ENCODE data around the gene AP3B1.

The AP3B1 gene

DNA sequence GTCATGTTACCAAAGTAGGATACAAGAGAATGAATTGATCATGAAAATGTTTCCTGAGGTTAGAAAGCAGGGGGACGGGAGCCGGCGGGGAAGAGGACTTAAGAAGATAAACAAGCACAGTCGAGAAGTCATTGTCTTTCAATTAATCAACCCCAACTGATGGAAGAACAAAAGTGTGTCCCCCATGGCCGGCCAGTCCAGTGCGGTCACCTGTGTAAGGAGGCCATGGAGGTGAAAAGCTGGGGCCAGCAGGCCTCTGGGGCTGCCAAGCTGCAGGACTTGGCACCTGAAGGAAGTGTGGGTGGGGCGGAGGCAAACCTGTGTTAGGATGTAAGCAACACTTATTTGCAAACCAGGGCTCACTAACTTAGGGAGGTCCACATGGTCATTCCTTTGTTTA, 295.1 kb downstream of the AP3B1 start:
- DNase-seq = no peak

DNA sequence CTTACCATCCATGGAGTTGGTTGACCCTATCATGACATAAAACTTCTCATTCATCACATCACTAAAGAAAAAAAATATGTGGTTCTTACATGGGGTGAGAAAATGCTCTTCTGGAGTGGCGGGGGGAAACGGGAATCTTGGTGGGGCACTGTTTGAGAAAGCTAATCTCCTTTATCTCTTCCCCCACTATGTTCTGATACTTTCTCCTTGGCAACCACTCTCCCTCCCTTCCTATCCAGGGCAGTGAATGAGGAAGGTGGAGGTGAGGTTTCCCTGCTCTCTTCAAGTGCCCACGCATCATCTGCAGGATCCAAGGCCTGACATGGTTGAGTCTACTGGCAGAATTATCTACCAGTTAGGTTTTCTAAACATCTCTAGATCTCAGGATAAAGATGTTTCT, 297.6 kb downstream of the AP3B1 start:
- no peak for DNase-seq

DNA sequence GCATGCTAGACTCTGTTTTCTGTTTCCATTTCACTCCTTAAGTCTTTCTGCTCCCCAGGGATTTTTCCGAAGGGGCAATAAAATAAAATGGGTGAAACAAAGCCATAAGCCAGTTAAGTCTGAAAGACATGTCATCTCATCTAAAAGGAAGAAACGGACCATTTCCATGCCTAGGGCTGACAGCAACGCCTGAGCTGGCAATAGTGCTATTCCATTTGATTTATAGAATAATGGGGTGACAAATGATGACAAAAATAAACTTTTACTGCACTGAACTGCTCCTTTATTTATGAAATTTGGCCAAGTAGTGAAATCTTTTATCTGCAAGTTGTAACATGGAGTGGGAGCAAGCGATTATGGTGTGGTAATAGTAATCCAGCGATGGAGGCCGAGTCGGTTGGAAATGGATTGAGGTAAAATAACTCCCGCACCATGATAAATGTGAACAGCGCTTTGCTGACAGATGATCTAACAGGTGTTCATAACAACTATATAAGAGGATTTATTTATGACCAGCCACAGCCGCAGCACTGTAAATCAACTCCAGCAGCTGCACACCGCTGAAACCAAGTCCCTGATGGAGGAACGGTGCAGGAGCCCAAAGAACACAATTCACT, 298.6 kb downstream of the AP3B1 start:
- no peak for DNase-seq

DNA sequence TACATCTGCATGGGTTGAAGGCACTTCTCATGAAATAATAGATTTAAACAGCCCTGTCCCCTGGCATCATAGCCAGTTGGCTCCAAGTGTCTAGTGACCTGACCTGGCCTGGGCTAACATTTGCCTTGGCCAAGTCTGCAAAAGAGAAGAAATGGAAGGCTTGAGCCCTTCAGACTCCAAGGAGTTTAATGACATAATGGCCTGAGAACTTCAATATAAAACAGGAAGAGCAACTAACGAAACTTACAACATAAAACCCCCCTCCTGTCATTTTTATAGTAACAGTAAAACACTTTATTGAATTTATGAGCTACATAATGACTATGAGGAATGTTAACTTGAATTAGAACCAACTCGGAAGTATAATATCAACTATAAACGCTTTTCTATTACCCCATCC, 299.6 kb downstream of the AP3B1 start:
- DNase-seq = no peak

- no peak for DNase-seq
Observed at GRCh38 chr5:77993855-77994318, 300.6 kb downstream of the AP3B1 start.

DNA sequence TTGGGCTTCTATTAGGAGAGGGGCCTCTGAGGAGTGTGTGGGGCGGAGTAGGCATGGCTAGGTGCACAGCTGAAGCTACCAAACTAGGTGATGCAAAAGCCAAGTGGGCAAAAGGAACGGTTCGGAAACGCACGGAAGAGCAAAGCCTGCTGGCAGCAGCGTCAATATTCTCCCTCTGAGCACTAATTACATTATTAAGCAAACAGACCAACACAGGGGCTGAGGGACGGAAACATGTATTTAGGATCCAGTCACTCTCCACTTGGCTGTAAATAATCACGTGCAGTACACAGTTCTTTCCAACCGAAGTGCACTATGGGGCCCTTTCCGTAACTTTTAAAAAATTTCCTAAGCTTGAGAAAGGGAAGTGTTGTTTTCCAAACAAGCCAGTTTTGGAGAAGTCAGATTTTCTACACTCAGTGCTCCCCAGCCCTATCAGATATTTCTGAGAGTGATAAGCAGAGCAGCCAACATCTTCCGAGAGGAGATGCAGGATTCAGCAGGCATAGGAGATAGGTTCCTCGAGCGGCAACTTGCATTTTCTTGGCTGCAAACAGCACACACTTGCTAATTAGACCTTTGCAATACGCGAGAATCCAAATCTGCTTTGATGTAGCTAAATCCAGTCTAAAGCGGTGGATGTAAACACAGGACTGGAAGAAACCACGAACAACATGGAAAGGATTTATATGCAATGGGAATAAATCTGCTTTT, 301.2 kb downstream of the AP3B1 start:
- no peak for DNase-seq

DNA sequence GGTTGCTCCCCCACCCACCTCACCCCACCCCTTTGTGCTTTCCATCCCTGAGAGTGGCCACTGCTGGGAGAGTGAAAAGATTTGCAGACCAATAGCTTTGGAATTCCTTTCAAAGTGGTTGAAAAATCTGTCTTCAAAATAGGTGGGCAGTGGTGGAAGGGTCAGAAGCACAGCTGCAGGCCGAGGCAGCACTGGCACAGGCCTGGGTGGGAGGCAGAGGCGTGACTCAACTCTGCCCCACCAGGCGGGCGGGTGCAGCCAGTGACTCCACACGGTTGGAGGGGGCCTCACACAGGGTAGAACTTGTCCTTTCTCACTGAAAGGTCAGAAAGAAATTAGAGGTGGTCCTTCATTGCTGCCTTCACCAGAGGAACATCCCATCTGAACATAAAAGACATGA, 303.4 kb downstream of the AP3B1 start:
- DNase-seq = no peak

DNA sequence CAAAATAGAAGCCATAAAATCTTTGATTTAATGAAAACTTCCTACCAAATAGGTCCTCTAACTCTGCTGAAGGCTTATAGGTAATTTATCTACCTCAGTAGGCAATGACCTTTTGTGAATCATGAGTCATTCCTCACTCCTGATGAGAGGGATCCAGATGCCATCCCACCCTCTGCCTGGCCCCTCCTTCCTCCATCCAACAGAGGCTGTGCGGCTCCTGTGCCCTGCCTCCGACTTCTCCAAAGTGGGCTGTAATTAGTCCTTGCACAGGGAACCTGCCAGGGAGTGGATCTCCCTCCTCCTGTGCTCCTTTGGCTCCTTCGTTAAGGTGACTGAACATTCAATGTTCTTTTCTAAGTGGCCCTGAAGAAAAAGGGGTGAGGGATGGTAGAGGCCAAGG, 304.5 kb downstream of the AP3B1 start:
- no peak for DNase-seq

DNA sequence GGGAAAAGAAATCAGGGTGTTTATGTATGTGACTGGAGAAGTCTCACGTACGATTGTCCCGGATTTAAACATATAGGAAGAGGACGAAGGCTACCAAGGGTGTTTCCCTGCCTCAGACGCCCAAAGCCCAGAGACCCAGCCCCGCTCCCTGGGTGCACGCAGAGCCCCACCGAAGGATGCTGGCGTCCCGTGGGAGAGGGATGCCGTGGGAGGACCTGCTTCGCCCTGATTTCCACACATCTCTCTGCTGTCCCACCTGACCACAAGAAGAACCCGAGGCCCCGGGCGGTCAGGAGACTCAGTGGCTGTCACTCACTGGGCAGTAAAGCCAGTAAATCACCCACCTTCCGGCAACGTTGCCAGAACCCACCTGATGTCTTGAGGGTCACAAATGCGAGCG, 306.5 kb downstream of the AP3B1 start:
- DNase-seq = no peak

DNA sequence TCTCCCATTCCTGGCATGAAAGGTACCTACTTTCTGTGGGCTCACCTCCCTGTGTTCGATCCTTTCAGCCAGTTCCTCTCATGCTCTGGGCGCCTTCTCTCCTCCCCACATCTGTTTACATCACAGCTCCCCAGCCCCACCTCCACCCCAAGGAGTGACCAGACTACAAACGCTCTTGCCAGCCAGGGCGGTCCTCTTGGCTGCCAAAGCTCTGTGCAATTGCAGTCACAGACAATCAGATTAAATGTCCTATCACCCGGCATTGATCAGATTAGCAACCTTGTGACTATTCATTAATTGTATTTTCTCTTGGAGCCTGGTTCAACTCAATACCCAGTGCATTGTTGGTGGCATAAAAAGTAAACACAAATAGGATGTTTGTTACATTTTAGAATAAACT, 307.2 kb downstream of the AP3B1 start:
- no peak for DNase-seq

DNA sequence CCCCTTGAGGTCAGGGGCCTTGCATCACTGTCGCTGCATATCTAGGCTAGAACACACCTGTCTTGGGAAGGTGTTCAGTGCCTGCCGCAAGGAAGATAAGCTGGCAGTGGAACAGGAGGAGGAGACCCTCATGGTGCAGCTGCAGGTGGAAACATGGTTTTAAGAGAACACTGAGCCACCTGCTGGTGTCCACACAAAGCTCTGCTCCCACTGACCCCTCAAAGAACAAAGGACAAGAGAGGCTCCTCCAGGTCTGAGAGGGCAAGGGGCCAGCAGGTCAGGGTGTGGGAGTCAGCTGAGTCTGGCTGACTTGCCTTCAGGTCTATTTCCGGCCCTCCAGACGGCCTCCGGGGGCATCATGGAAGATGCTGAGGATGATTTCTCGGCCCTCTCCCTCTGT, 308.2 kb downstream of the AP3B1 start:
- no peak for DNase-seq

DNA sequence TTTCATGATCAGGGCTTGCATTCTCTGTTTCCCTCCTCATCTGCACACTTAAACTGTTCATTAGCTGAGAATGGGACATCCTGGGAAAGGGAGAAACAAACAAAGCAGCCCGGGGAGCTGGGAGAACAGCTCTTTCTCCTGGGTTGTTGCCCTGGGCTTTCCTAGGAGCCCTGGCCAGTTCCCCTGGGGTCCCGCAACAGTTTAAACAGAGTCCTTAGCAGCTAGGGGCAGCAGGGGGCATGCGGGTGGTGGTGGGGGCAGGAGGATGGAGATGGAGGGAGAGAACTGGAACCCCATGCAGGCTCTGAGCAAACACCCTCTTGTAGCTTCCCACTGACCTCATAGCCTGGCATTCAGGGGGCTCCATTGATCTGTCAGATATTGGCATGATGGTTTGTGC, 309.3 kb downstream of the AP3B1 start:
- DNase-seq = no peak

GRCh38 chr5:77984587-77984986, 309.9 kb downstream of the AP3B1 start:
- no peak for DNase-seq

DNA sequence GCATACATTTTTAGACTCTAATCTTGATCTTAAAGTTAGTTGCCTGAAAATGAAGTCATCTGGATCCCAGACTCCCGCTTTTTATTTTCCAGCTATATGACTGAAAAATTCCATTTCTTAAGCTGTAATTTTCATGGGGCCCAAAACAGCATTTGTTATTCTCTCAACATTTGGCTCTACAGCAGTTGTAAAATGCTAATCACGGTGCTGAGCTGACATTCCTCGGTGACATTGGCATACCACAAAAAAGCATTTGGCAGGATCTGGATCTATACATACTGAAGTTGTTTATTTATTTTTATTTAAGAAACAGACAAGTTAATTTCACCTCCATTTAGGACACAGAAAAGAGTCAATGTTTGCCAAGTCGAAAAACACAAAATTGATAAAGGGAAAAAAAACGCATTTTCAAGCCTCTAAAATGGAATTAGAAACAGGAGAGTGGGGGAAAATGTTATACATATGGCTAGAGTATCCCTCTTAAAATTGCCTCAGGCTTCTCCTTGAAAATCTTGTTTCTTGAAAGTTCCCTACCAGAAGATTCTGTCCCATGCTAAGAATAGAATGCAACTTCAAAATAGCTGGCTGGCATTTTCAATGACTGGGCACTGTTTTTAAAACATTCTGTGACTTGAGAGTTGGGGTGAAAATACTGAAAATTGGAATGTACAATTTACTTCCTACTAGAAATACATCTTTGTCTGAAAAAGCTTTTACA, 310.9 kb downstream of the AP3B1 start:
- no peak for DNase-seq

DNA sequence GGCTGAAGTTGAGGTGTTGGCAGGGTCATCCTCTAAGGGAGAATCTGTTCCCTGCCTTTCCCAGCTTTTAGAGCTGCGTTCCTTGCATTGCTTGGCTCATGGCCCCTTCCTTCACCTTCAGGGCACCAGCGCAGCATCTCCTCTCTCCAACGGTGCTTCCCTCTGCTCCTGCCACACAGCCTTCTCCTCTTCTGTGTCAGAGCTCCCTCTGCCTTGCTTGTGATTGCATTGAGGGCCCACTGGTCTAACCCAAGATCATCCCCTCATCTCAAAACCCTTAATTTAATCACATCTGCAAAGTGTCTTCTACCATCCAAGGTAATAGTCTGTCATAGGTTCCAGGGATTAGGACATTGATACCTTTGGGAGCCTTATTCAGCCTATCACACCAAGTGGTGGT, 312.7 kb downstream of the AP3B1 start:
- DNase-seq = no peak

GRCh38 chr5:77974576-77974975, 319.9 kb downstream of the AP3B1 start:
- no peak for DNase-seq

GRCh38 chr5:77973253-77973609, 321.3 kb downstream of the AP3B1 start:
- DNase-seq = no peak

DNA sequence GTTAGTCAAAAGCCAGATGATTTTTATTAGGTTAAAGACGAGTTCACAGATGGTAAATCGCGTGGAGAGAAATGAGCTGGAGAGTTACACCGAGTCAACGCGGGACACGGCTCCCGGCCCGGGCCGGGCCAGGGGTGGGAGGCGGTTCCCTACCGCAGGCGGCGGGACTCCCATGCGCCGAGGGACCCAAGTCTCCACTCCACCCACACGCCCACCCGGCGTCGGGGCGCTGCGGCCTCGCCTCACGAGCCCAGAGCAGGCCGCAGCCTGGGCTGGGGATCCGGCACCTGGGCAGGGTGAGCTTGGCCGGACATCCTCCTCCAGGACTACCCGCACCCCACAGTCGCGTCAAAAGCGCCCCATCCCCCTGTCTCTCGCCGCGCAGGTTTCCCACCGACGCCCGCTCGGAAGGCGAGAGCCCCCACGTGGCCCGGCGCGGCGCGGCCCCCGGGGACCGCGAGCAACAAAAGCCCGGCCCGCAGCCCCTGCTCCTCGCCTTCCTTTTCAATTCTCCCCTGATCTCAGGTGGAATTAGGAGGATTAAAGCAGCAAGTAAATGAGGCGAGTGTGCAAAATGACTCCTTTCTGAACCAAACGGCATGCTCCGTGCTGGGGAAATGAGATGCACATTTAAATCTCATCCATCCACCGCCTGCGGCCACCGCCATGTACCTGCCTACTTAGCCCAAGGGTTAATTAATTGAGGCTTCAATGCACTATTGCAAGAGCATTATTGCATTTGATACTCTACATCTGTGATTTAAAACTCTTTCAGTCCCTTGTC, 321.8 kb downstream of the AP3B1 start:
- no peak for DNase-seq

DNA sequence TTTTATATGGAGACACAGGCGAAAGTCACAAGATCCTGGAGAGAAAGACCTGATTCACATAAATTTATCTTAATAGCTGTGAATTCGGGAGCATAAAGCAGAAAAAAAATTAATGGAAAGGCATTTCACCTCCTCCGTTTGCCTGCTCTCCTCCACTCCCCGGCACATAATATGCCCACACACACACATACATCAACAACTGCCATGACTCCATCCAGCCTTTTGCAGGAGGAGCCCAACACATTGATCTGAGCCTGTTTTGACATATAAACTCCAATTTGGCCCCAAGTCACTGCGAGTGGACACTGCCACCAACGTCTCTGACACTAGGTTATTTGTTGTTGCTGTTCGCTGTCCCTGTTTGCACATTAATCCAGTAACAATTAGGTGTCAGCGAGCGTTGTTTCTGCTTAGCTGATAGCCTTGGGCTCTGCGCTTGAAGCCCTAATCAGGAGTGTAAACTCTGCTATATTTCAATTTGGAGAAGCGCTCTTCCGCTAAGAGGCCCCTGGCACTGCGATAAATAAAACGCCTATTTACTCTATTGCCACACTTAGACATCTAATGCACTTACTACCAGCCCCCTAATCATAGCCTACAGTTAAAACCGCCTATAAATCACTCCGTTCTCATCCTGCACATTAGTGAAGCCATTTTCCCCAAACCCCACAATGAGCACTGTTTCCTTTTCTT, 322.6 kb downstream of the AP3B1 start:
- DNase-seq = no peak

GRCh38 chr5:77970891-77971290, 323.6 kb downstream of the AP3B1 start:
- no peak for DNase-seq

GRCh38 chr5:77963795-77964194, 330.7 kb downstream of the AP3B1 start:
- no peak for DNase-seq

- DNase-seq = no peak
Observed at GRCh38 chr5:77960863-77961396, 333.6 kb downstream of the AP3B1 start.

DNA sequence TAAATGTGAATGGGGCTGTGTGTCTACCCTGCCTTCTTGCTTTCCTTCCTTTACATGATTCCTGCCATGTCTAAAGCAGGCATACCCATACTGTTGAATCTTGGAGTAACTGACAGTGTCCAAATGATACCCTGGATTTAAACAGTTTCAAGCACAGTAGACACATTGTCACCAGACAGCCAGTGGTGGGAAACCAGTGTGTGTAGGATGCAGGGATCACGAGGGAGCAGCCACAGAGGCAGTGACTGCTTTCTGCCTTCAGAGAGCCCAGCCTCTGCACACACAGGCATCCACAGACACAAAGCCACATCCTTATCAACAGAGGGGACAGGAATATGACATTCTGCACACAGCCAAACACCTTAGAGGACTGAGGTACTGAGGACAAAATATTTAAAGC, 334.2 kb downstream of the AP3B1 start:
- no peak for DNase-seq
